Upper lobe of right lung (tissue), 1 donor: ENCODE data around the gene KIF18A. TPM values are rescaled to one million over a fixed set of nuclear protein-coding genes. Genes with fewer than 3 reads are reported as not detected.
A peak's percentile ranks its signal among the peaks of the same experiment; 100 is the strongest.

ENCODE experiments used
- ATAC-seq: fragments of 200-7000 bp; cut with Tn5 transposase; one replicate; pipeline ENCODE4 v1.9.1; 2020; ENCODE audit warnings: mild to moderate bottlenecking, moderate library complexity
- DNase-seq: peaks from one replicate; pipeline ENCODE4 v3.0.0-alpha.2; 2020
- H3K27ac ChIP-seq: fragments of 200-600 bp; one replicate; pipeline ENCODE4 v1.8.0; 2022
- H3K27me3 ChIP-seq: fragments of 200-600 bp; one replicate; pipeline ENCODE4 v1.8.0; 2022; ENCODE audit warnings: mild to moderate bottlenecking
- H3K36me3 ChIP-seq: fragments of 200-600 bp; one replicate; pipeline ENCODE4 v1.8.0; 2022
- H3K4me1 ChIP-seq: fragments of 200-600 bp; one replicate; pipeline ENCODE4 v1.8.0; 2022
- H3K4me3 ChIP-seq: fragments of 200-600 bp; one replicate; pipeline ENCODE4 v1.8.0; 2022; ENCODE audit warnings: mild to moderate bottlenecking
- H3K9me3 ChIP-seq: fragments of 200-600 bp; one replicate; pipeline ENCODE4 v1.8.0; 2022
- CTCF ChIP-seq: fragments of 200-600 bp; IDR thresholded peaks from one replicate; pipeline ENCODE4 v1.8.0; 2022; ENCODE audit warnings: antibody characterized with exemption
- intact Hi-C: fragments of 100-400 bp; cut with DNase I; formaldehyde crosslinking; loops from one replicate; pipeline ENCODE4 v1.11.0; 2022
- total RNA-seq: library from RNA; stranded (reverse); fragmentation: NEBNext Ultra II Directional; extraction: Animal tissue kit (Norgen Biotek cat#: 25700); gene quantifications from one replicate; pipeline ENCODE4 v1.2.1, GENCODE V29; 2021
- donor health status: DM: no; HTN: yes; CAD: no; lungs with severe emphysema.

The KIF18A gene
- total RNA-seq, 1 donor from 2014 or later, result 1.6 TPM

- intact Hi-C loops, result no loop called here
- Histone ChIP-seq H3K27me3 (no peaks in the 10 kb centered on the region), H3K27ac (peak overlapping the region; percentile 87), H3K9me3 (no peaks in the 10 kb centered on the region), H3K4me1 (peaks cover 21% of the 10 kb centered on the region), H3K36me3 (peaks cover 15% of the 10 kb centered on the region), H3K4me3 (peak overlapping the region; percentile 71)
- ATAC-seq (no peak), DNase-seq (no peak)
- no peak for TF ChIP-seq CTCF
These were observed 2.9 kb upstream of the KIF18A start for GRCh38 chr11:28110821-28111200.

DNA sequence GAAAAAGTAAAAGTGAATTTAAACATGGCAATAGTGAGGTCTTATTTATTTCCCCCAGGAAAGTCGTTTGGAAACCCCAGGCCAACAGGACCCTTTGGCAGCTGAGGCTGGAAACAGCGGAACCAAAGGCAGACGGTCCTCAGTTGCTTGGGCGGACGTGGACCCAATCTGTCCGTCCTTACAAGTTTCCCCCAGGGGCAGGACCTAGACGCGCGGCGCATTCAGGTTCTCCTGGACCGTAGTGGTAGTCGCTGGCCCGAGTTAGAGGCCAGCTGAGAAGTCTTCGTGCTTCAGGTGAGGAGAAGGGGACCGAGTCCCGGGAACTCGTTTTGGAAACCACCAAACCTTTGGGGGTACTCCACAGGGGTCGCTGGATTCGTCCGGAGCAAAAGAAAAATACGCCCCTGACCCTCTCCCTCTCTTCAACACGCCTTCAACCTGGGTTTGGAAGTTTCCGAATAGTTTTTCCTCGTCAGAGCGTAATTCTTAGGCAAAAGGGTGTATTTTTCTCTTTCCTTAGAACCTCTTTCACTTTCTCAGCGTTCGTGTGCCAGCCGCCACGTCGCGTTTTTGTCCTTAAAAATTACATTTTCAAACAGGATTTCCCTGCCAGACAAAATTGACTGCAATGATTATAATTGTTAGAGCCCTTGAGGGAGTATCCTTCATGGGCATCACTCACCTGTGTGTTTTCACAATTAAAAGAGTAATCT, 2.3 kb upstream of the KIF18A start:
- H3K27ac ChIP-seq, result peak overlapping the region; percentile 87
- ATAC-seq, result peak; percentile 73
- peaks cover 11% of the 10 kb centered on the region for H3K36me3 ChIP-seq
- DNase-seq, result peak; percentile 87
- no peaks in the 10 kb centered on the region for H3K9me3 ChIP-seq
- H3K27me3 ChIP-seq, result no peaks in the 10 kb centered on the region
- peaks cover 21% of the 10 kb centered on the region for H3K4me1 ChIP-seq
- intact Hi-C loops, result no loop called here
- TF ChIP-seq CTCF, result no peak
- H3K4me3 ChIP-seq, result peak overlapping the region; percentile 71

GRCh38 chr11:28108958-28109357, 1.0 kb upstream of the KIF18A start:
- TF ChIP-seq CTCF, result no peak
- intact Hi-C loops, result no loop called here
- Histone ChIP-seq H3K27ac (peak overlapping the region; percentile 91), H3K9me3 (no peaks in the 10 kb centered on the region), H3K36me3 (no peaks in the 10 kb centered on the region), H3K4me1 (peaks cover 21% of the 10 kb centered on the region), H3K27me3 (no peaks in the 10 kb centered on the region), H3K4me3 (peak overlapping the region; percentile 64)
- DNase-seq (no peak), ATAC-seq (no peak)

DNA sequence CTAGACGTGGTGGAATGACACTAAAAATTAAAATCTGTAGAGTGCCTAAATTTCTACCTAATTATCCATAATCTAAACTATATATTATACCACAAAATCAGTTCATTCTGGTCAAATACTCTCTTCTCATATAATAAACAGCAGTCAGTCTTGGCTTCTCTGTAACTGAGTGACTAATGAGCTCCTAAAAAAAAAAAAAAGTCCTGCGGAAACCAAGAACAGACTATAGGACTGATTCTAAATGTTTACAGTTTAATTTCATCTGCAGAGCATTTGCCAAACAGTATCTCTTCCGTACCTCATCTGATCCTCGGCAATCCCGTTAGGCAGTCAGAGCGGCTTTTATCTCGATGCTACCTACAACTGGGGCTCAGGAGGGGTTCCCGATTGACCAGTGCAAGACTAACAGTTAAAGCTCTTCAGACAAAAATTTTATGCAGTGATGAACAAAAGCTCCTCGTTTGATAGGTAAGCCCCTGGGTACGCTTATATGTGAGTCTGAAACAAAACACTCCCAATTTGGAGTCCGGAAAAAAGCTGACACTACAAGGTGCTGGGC, 686 bp downstream of the KIF18A start:
- TF ChIP-seq CTCF, result no peak
- Histone ChIP-seq H3K4me1 (peaks cover 21% of the 10 kb centered on the region), H3K9me3 (no peaks in the 10 kb centered on the region), H3K27me3 (no peaks in the 10 kb centered on the region), H3K27ac (peak overlapping the region; percentile 91), H3K4me3 (peak overlapping the region; percentile 64), H3K36me3 (no peaks in the 10 kb centered on the region)
- DNase-seq, result no peak
- intact Hi-C loops, result no loop called here
- ATAC-seq, result no peak

DNA sequence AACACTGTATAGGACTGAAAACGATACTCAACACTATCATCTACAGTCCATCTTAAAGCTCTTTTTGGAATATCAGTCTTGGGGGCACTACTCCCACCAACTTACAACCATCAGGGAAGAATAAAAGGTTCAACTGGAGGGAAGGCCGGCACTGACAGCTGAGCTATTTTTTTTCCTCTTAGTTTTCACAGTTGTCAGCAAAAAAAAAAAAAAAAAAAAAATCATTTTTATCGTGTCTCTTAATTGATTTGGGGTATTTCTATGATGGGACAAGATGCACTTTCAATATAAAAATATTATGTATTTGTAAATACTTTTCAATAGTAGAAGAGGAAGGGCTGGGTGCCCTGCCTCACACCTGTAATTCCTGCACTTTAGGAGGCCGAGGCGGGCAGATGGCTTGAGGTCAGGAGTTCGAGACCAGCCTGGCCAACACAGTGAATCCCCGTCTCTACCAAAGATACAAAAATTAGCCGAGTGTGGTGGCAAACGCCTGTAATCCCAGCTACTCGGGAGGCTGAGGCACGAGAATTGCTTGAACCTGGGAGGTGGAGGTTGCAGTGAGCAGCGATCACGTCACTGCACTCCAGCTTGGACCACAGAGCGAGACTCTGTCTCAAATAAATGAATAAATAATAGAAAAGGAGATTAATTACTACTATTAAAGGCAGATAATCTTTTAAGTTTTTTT, 1.5 kb downstream of the KIF18A start:
- Histone ChIP-seq H3K4me1 (peaks cover 21% of the 10 kb centered on the region), H3K4me3 (no peak overlapping the region)
- intact Hi-C loops, result no loop called here

More for the DNA sequence above, 1.5 kb downstream of the KIF18A start:
- no peak for DNase-seq
- no peak overlapping the region for H3K27ac ChIP-seq
- no peak for ATAC-seq
- H3K9me3 ChIP-seq, result no peaks in the 10 kb centered on the region
- H3K36me3 ChIP-seq, result no peaks in the 10 kb centered on the region
- no peak for TF ChIP-seq CTCF
- H3K27me3 ChIP-seq, result no peaks in the 10 kb centered on the region
